ENCODE measurements around the gene SP8. TPM values are rescaled to one million over a fixed set of nuclear protein-coding genes. Genes with fewer than 3 reads are reported as not detected.

SP8 gene
- total RNA-seq, 2 donors from 2014 or later: 3.3 to 5.2 TPM

DNA sequence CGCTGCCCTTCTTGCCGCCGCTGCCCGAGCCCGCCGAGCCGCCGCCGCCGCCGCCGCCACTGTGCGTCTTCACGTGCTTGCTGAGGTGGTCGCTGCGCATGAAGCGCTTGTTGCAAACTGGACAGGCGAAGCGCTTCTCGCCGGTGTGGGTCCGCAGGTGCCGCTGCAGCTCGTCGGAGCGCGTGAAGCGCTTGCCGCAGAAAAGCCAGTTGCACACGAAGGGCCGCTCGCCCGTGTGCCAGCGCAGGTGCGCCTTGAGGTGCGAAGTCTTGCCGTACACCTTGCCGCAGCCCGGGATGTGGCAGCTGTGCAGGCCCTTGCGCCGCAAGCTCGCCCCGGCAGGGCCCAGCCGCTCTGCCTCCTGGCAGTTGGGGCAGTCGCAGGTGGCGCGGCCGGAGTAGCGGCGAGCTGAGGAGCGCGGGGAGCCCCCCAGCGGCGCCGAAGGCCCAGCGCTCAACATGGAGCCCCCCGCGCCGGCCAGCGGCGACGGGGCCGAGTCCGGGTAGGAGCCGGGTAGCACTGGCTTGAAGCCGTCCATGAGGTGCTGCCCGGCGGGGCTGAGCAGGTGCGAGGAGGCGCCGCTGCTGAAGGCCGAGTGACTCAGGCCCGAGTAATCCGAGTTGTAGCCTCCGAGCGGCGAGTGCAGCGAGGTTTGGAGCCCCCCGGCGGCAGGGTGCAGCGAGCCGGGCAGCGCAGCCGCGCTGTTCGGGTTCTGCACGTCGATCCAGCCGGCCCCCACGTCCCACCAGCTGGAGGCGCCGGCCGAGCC, 2.1 kb downstream of the SP8 start:
- no peak overlapping the region for H3K9ac ChIP-seq (ENCODE audit: extremely low read depth, low read length, poor library complexity, severe bottlenecking)
- Mint-ChIP-seq H3K4me3 (peak overlapping the region; percentile 76), H3K27ac (no peak overlapping the region), H3K36me3 (ENCODE audit: low read depth) (no peaks in the 10 kb centered on the region), H3K27me3 (ENCODE audit: insufficient read depth) (peaks cover 33% of the 10 kb centered on the region), H3K9me3 (no peaks in the 10 kb centered on the region), H3K4me1 (peaks cover 47% of the 10 kb centered on the region)
- H3K27me3 ChIP-seq (ENCODE audit: control insufficient read depth, insufficient read depth, low read length, poor library complexity, severe bottlenecking): peaks cover 19% of the 10 kb centered on the region
- H3K4me3 ChIP-seq (ENCODE audit: low read length): peak overlapping the region; percentile 91
- H3K27ac ChIP-seq (ENCODE audit: low read depth, low read length): no peak overlapping the region
- no peaks in the 10 kb centered on the region for H3K9me3 ChIP-seq (ENCODE audit: control insufficient read depth, low read length)
- DNase-seq: peak; percentile 88
- WGBS, 2 experiments (ENCODE audit: insufficient coverage in 1 of 2, insufficient read length in 1 of 2): 3 to 4% methylated on average over 49 to 93 of the region's 93 CpGs
- H3K4me1 ChIP-seq (ENCODE audit: control insufficient read depth, insufficient read depth, low read length): peaks cover 6% of the 10 kb centered on the region
- H3K36me3 ChIP-seq (ENCODE audit: control insufficient read depth, insufficient read depth, low read length): no peaks in the 10 kb centered on the region
- TF ChIP-seq, protein P1, sequence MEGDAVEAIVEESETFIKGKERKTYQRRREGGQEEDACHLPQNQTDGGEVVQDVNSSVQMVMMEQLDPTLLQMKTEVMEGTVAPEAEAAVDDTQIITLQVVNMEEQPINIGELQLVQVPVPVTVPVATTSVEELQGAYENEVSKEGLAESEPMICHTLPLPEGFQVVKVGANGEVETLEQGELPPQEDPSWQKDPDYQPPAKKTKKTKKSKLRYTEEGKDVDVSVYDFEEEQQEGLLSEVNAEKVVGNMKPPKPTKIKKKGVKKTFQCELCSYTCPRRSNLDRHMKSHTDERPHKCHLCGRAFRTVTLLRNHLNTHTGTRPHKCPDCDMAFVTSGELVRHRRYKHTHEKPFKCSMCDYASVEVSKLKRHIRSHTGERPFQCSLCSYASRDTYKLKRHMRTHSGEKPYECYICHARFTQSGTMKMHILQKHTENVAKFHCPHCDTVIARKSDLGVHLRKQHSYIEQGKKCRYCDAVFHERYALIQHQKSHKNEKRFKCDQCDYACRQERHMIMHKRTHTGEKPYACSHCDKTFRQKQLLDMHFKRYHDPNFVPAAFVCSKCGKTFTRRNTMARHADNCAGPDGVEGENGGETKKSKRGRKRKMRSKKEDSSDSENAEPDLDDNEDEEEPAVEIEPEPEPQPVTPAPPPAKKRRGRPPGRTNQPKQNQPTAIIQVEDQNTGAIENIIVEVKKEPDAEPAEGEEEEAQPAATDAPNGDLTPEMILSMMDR (conservative IDR thresholded peaks at IDR 0.05): peak; percentile 74

DNA sequence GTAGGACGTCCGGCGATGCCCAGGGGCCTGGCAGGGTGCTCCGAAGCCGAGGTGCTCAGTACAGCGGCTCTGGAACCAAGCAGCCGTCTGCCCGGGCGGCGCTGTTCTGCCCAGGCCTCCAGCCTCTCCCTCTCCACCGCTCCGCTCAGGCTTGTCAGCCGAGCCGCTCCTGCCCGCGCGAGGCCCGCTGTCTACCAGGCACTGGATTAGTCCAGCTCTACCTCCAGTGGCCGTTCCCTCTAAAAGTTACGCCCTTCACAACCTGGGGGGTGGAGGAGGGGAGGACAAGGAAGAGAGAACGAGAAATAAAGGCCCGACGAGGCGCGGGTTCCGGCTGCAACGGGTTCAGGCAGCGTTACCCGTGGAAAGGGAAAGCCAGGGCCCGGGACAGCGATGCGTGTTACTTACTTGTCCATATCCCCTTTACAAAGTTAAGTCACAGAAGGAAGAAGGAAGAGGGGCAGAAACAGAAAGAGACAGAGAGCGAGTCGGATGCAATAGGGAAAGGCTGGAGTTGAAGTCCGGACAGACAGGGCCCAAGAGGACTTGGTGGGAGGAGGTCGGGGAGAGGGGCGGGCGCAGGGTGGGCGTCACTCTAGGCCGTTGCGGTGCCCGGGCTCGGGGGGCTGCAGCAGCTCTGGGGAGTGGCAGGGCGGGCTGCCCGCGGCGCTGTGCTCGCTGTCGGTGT, 2.8 kb downstream of the SP8 start:
- H3K4me1 Mint-ChIP-seq: peaks cover 48% of the 10 kb centered on the region
- peak; percentile 88 for DNase-seq
- H3K27me3 Mint-ChIP-seq (ENCODE audit: insufficient read depth): peaks cover 33% of the 10 kb centered on the region
- peak overlapping the region; percentile 76 for H3K4me3 Mint-ChIP-seq
- no peaks in the 10 kb centered on the region for H3K9me3 Mint-ChIP-seq
- H3K27me3 ChIP-seq (ENCODE audit: control insufficient read depth, insufficient read depth, low read length, poor library complexity, severe bottlenecking): peaks cover 22% of the 10 kb centered on the region
- TF ChIP-seq, protein P1 (conservative IDR thresholded peaks at IDR 0.05): peak; percentile 51
- peak overlapping the region; percentile 83 for H3K4me3 ChIP-seq (ENCODE audit: low read length)
- H3K4me1 ChIP-seq (ENCODE audit: control insufficient read depth, insufficient read depth, low read length): peaks cover 2% of the 10 kb centered on the region
- 2 to 7% methylated on average over 17 to 49 of the region's 49 CpGs for WGBS, 2 experiments (ENCODE audit: insufficient coverage in 1 of 2, insufficient read length in 1 of 2)
- H3K9me3 ChIP-seq (ENCODE audit: control insufficient read depth, low read length): no peaks in the 10 kb centered on the region
- no peaks in the 10 kb centered on the region for H3K36me3 ChIP-seq (ENCODE audit: control insufficient read depth, insufficient read depth, low read length)
- peak overlapping the region; percentile 78 for H3K27ac Mint-ChIP-seq
- H3K9ac ChIP-seq (ENCODE audit: extremely low read depth, low read length, poor library complexity, severe bottlenecking): peak overlapping the region; percentile 52
- H3K36me3 Mint-ChIP-seq (ENCODE audit: low read depth): no peaks in the 10 kb centered on the region
- no peak overlapping the region for H3K27ac ChIP-seq (ENCODE audit: low read depth, low read length)

DNA sequence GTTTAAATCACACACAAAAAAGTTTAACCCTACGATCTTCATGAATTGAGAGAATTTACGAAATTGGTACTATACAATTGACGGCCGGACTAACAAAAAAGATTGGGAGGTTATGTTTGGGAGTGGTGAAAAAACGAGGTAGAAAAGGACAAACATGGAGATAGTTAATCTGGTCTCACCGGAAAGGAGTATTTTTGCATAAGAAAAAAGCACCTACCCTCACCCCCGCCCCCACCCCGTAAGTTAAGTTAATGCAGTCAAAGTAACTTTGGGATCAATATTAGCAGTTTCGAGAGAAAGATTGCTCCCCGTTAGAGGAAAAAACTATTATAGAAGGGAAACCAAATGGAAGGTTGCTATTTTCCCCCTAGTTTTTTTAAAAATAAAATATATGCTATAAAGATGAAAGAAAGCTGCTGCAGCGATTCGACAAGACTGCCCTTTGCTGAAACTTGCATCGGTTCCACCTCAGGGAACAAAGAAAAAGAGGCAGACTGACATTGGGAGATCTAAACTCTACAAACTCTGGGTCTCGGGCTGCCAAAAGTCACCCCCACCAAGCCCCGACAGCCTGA, 3.5 kb downstream of the SP8 start:
- H3K36me3 Mint-ChIP-seq (ENCODE audit: low read depth): no peaks in the 10 kb centered on the region
- Histone ChIP-seq H3K27me3 (ENCODE audit: control insufficient read depth, insufficient read depth, low read length, poor library complexity, severe bottlenecking) (peaks cover 17% of the 10 kb centered on the region), H3K9me3 (ENCODE audit: control insufficient read depth, low read length) (no peaks in the 10 kb centered on the region), H3K9ac (ENCODE audit: extremely low read depth, low read length, poor library complexity, severe bottlenecking) (peak overlapping the region; percentile 52), H3K36me3 (ENCODE audit: control insufficient read depth, insufficient read depth, low read length) (no peaks in the 10 kb centered on the region), H3K4me3 (ENCODE audit: low read length) (peak overlapping the region; percentile 83), H3K27ac (ENCODE audit: low read depth, low read length) (no peak overlapping the region), H3K4me1 (ENCODE audit: control insufficient read depth, insufficient read depth, low read length) (no peaks in the 10 kb centered on the region)
- peaks cover 42% of the 10 kb centered on the region for H3K4me1 Mint-ChIP-seq
- WGBS, 2 experiments (ENCODE audit: insufficient coverage in 1 of 2, insufficient read length in 1 of 2): 3 to 5% methylated on average over 6 to 14 of the region's 15 CpGs
- peak overlapping the region; percentile 76 for H3K4me3 Mint-ChIP-seq
- peak; percentile 55 for DNase-seq
- peaks cover 28% of the 10 kb centered on the region for H3K27me3 Mint-ChIP-seq (ENCODE audit: insufficient read depth)
- TF ChIP-seq, protein P1 (conservative IDR thresholded peaks at IDR 0.05): no peak
- H3K9me3 Mint-ChIP-seq: no peaks in the 10 kb centered on the region
- H3K27ac Mint-ChIP-seq: peak overlapping the region; percentile 78

Measured in endodermal cell (in vitro differentiated cells).